IPS DF 19.7 (cell line): ENCODE data around the gene ARID1B.
"Not testable (repeated sequence)": the region's sequence is repeated elsewhere in the genome, so short reads cannot be mapped to it uniquely, and the experiment has no call there.

Experiments
- DNase-seq: peaks from one replicate; pipeline ENCODE4 v3.0.0-alpha.2; 2013; ENCODE audit warnings: low read depth, low spot score

The ARID1B gene

GRCh38 chr6:156933201-156934068 is 156.3 kb downstream of the ARID1B start:
- DNase-seq = no peak

DNA sequence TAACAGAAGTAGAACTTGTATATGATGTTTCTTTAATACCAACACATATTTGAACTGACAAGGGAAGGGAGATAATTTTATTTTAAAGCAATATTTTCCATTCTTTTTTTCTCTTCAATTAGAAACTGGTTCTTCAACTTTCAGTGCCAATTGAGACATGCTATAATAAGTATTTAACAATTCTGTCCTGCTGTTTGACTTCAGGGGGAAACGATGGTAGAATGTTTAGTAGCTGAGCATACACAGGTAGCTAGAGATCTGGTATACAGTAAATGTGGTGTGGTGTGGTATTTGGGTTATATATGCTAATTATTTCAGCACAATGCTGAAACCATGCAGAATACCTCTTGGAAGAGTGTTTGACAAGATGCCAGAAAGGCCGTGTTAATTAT is 156.9 kb downstream of the ARID1B start:
- no peak for DNase-seq

DNA sequence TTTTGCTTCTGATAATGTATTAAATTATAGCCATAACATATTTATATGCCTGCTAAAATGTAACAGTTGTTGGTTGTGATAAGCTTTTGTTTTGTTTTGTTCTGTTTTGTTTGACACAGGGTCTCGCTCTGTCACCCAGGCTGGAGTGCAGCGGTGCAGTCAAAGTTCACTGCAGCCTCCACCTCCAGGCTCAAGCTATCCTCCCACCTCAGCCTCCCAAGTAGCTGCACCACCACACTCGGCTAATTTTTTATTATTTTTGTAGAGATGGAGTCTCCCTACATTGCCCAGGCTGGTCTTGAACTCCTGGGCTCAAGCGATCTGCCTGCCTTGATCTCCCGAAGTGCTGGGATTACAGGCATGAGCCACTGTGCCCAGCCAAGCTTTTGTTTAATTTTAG is 157.8 kb downstream of the ARID1B start:
- DNase-seq = no peak

GRCh38 chr6:156938143-156938542 is 161.0 kb downstream of the ARID1B start:
- no peak for DNase-seq

GRCh38 chr6:156940221-156940620 is 163.0 kb downstream of the ARID1B start:
- no peak for DNase-seq

- DNase-seq = no peak
Measured at GRCh38 chr6:156942266-156942665, 165.1 kb downstream of the ARID1B start.

DNA sequence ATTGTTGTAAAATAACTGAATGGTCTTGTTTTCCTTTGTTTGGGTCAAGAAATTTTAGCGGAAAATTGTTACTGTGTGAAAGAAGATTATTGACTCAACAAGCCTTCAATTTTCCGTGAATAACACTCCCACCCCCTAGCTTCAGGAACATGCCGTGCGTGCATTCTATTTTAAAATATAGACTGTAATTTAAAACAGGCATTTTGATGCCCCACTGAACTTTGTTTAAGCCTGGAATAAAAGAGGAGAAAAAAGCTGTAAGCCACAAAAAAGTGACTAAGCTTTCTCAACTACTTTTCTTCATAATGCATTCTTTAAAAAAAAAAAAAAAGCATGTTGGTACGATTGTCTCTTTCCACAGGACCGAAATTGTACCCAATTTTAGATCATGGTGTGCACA is 166.0 kb downstream of the ARID1B start:
- DNase-seq = no peak

GRCh38 chr6:156943816-156944215 is 166.6 kb downstream of the ARID1B start:
- no peak for DNase-seq

DNA sequence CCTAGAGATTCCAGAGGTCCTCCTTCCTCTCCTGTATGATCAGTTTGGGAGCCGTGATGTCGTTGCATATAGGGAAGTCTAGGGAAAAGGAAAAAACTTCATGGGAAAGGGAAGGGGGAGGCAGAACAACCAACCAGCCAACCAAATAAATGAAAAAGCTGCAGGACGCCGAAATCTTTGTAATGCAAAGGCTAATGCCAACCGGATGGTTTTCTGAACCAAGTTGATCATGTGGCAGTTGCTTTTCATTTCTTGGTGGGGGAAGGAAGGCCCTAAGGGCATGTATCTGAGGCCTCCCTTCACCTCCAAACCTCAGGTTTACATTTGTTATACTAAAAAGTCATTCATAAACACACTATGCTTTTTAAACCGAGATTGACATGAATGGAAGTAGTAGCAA is 167.2 kb downstream of the ARID1B start:
- DNase-seq = no peak

DNA sequence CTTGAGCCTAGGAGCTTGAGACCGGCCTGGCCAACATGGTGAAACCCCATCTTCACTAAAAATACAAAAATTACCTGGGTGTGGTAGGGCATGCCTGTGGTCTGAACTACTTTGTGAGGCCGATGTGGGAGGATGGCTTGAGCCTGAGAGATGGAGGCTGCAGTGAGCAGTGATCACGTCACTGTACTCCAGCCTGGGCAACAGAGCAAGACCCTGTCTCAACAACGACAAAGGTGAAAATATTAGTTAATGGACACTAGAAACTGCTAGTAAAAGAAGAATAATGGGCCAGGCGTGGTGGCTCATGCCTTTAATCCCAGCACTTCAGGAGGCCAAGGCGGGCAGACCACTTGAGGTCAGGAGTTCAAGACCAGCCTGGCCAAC is 168.6 kb downstream of the ARID1B start:
- DNase-seq = not testable (repeated sequence)

DNA sequence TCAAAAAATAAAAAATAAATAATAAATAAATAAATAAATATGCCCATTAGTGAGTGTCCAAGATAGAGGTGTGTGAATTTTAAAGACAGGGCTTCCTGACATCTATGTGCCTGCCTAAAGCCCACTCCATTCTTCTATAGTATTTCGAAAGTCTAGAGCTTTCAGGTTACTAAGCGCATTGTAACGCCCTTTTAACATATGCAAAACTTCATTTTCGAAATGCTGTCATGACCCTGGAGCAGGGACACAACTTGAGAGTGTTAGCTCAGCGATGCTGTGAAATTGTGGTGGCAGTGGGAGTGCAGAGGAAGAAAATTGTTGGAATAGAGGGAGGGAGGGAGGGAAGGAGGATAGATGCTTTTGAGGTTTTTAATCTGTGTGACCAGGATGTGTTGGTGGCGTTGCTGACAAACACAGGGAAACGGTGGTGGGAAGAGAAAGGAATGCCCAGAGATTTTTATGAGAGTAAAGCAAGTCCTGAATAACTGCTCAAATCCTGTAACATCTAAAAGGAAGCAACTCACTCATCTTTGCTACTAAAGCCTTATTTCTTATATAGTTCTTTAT is 169.3 kb downstream of the ARID1B start:
- DNase-seq = no peak

GRCh38 chr6:156948277-156948676 is 171.1 kb downstream of the ARID1B start:
- DNase-seq = no peak

GRCh38 chr6:156948807-156949206 is 171.6 kb downstream of the ARID1B start:
- no peak for DNase-seq

GRCh38 chr6:156949376-156949775 is 172.2 kb downstream of the ARID1B start:
- no peak for DNase-seq

- DNase-seq = no peak
Measured at GRCh38 chr6:156950084-156950483, 172.9 kb downstream of the ARID1B start.

GRCh38 chr6:156950531-156950930 is 173.4 kb downstream of the ARID1B start:
- no peak for DNase-seq

GRCh38 chr6:156952401-156952800 is 175.2 kb downstream of the ARID1B start:
- DNase-seq = no peak

DNA sequence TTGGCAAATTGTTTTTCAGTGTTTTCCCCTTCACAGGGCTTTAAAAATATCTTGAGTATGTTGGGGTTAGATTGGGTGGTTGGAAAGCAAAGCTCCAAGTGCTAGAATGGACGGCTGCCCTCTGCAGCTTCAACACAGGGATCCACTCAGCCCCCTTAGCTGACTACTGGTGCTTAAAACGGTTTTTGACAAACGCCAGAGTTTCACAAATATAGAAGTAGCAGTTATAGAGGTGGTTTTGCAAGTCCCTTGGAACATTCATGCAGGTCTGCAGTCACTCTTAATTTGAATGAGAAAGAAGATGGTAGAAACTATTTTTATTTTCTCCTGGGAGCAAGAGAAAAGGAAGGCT is 175.9 kb downstream of the ARID1B start:
- no peak for DNase-seq

DNA sequence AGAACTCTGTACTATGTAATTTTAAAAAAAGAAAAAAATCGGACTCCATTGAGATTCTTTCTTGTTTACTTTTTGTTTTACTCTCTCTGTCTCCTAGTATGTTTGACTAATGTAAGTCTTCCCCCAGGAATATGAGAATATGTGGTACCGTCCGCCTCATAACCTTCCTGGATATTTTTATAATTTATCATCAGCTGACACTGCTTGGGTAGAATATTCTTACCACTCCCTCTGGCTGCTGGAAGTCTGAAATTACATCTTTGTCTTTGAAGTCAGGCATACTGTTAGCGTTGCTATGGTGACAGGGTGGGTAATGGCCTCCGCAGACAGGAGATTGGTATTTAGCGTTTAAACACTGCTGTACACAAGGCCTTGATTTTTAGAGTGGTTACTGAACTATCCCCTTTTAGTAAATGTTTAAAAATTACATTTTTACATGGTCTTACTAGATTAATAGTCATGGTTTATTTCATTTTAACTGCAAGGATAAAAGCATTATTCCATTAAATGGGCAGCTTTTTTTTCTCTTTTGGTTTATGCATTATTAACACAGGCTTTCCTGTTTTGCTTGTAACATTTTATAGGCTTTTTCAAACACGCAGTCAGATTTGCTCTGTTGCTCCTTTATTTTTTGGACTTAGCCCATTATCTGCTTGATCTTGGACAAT is 176.4 kb downstream of the ARID1B start:
- no peak for DNase-seq

GRCh38 chr6:156954191-156954590 is 177.0 kb downstream of the ARID1B start:
- DNase-seq = no peak

- DNase-seq = no peak
Measured at GRCh38 chr6:156954816-156955215, 177.6 kb downstream of the ARID1B start.

DNA sequence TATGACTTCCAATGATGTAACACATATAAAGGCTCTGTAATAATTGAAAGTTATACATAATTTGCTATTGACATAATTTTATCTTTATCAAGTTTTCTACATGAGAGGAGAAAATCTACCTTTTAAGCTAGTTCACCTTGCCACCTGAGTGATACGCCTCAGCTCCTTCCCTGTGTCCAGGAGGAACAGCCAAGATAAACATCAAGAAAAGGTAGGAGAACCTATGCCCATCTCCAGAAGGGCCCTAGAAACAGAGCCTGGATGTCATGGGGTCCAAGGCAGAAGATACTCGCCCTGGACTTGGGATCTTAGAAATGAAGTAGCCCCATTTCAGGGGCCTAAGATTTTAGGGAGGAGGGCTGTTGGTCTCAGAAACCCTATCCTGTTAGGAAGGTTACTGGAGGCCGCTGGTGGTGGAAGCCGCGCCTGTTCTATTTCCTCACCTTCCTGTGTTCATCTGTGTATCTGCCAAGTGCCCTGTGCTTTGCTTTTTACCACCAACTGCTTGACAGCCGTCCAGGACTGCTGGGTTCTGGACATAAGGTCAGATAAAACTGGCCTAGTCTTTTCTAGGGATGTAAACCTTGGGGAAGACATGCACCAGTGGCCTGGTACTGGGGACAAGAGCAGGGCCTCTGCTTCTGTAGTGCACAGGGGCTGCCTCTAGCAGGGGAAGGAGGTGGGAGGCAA is 178.5 kb downstream of the ARID1B start:
- no peak for DNase-seq
